NK-92 (cell line): ENCODE measurements around the gene ARMH1.

Source experiments
- DNase-seq: peaks from one replicate; lab custom pipeline; 2025; ENCODE audit not compliant: unreplicated experiment; lab: John Stamatoyannopoulos, UW

ARMH1 gene

GRCh38 chr1:44674113-44675000, at the start of gene ARMH1, which contains the start of gene TMEM53:
Gene ARMH1 (plus strand): TSS chr1:44674714. CDS start chr1:44689698, 14,984 bp downstream.
Gene TMEM53 (minus strand): TSS chr1:44674481. CDS start chr1:44674391, 90 bp downstream.
- DNase-seq: peak; percentile 68

- no peak for DNase-seq
These were observed 49.2 kb upstream of the ARMH1 start for GRCh38 chr1:44625348-44625747.

GRCh38 chr1:44628962-44629756, 45.4 kb upstream of the ARMH1 start:
- DNase-seq: no peak

GRCh38 chr1:44630116-44630515, 44.4 kb upstream of the ARMH1 start:
- DNase-seq: no peak

- DNase-seq: no peak
These were observed 43.2 kb upstream of the ARMH1 start for GRCh38 chr1:44631333-44631646.

- DNase-seq: no peak
These were observed 42.6 kb upstream of the ARMH1 start for GRCh38 chr1:44631647-44632539.

- DNase-seq: no peak
These were observed 41.9 kb upstream of the ARMH1 start for GRCh38 chr1:44632598-44632997.

GRCh38 chr1:44634606-44635189, 39.8 kb upstream of the ARMH1 start:
- DNase-seq: no peak

GRCh38 chr1:44635439-44635838, 39.1 kb upstream of the ARMH1 start:
- DNase-seq: no peak

- DNase-seq: no peak
These were observed 38.3 kb upstream of the ARMH1 start for GRCh38 chr1:44636083-44636687.

- no peak for DNase-seq
These were observed 37.6 kb upstream of the ARMH1 start for GRCh38 chr1:44636688-44637598.

- no peak for DNase-seq
These were observed 36.7 kb upstream of the ARMH1 start for GRCh38 chr1:44637702-44638411.

- no peak for DNase-seq
These were observed 34.2 kb upstream of the ARMH1 start for GRCh38 chr1:44640200-44640853.

- DNase-seq: no peak
These were observed 33.1 kb upstream of the ARMH1 start for GRCh38 chr1:44641126-44642102.

GRCh38 chr1:44642255-44642654, 32.3 kb upstream of the ARMH1 start:
- no peak for DNase-seq

GRCh38 chr1:44642925-44643324, 31.6 kb upstream of the ARMH1 start:
- DNase-seq: no peak
